DMS153 treated with DMSO at 0.1 percent for 48 hours (cell line): Measurements from ENCODE around the gene SAXO1.

Experiments used
- DNase-seq: peaks from one replicate; lab custom pipeline; 2025; ENCODE audit not compliant: unreplicated experiment; lab: John Stamatoyannopoulos, UW

Gene SAXO1

DNA sequence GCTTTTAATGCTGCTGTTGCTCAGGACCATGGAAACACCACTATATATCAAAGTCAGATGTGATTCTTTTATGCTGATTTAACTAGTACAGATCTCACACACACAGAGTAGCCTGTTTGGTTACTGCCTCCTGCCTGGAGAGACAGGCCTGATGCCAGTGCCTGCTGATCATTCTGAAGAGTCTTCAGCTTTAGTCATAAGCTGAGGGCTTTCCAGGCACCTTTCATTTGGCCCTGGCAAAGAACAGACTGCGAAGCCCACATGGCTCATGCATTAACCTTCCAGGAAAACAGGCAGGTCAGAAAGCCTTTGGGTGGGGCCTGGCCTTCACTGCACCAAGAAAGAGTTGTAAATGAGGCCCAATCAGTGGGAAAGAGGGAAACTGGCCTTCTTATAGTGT, 144.7 kb downstream of the SAXO1 start:
- no peak for DNase-seq

DNA sequence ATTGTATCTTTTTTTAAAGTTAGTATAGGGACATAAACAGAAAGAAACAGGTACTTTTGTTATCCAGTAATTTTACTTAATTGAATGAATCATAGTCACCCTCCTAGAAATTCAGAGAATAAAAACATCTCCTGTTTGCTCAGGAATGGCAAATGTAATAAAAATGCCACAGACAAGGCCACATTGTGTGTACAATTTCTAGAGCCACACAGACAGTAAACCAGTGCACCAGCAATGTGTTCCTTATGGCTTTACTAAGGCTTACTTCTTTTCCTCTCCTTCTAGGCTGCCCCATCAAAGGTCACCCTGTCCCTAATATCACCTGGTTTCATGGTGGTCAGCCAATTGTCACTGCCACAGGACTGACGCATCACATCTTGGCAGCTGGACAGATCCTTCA, 145.5 kb downstream of the SAXO1 start:
- DNase-seq: no peak

DNA sequence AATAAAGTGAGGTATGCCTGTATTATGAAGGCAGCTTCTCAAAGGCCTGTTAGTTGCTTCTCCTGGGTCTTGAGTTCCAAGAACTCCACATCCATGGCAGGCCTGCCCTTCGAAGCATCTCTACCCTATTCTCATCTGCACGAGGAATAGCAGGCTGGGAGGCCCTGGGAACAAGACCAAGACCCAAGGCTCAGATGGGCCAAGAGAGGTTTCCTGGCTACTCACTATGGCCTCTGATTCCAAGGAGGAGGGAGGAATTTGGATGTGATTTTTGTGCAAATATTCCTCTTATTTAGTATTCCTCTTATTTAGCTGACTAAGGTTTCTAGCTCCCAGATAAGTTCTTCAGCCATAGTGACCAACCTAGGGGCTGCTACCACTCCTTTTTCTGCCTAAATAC, 151.3 kb downstream of the SAXO1 start:
- no peak for DNase-seq

DNA sequence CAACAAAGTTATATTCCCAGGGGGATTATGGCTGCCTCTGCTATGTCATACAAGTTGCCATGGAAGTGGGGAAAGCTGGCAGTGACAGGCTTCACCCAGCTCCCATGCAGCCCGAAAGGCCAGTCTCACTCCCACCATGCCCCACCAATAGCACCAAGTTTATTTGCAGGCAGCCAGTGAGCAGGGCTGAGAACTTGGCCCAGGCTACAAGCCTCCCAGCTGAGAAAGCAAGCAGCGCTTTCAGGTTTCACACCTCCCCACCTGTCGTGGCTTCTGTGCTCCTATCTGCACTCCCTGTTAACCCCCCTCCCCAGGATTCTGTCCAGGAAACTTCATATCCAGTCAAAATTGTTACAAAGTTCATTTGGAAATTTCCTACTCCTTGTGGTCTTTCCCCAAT, 155.0 kb downstream of the SAXO1 start:
- no peak for DNase-seq
